HG03139 (cell line): ENCODE measurements around the gene UNC119B.
"Not testable (repeated sequence)": the region's sequence is repeated elsewhere in the genome, so short reads cannot be mapped to it uniquely, and the experiment has no call there.

ENCODE experiments used
- ATAC-seq: cut with Tn5 transposase; IDR thresholded peaks from one replicate; pipeline ENCODE4 v1.9.1; 2021; ENCODE audit not compliant: unreplicated experiment

The UNC119B gene

GRCh38 chr12:120718055-120718454 is 7.8 kb downstream of the UNC119B start:
- ATAC-seq: no peak

GRCh38 chr12:120719072-120719471 is 8.8 kb downstream of the UNC119B start:
- no peak for ATAC-seq

GRCh38 chr12:120719496-120720233 is 9.4 kb downstream of the UNC119B start:
- no peak for ATAC-seq

- no peak for ATAC-seq
Observed at GRCh38 chr12:120720234-120720986, 10.2 kb downstream of the UNC119B start.

GRCh38 chr12:120720987-120721801 is 10.9 kb downstream of the UNC119B start:
- no peak for ATAC-seq

- ATAC-seq: no peak
Observed at GRCh38 chr12:120721866-120722265, 11.6 kb downstream of the UNC119B start.

GRCh38 chr12:120722784-120723183 is 12.5 kb downstream of the UNC119B start:
- no peak for ATAC-seq

GRCh38 chr12:120724720-120725119 is 14.5 kb downstream of the UNC119B start:
- ATAC-seq: no peak

GRCh38 chr12:120725151-120725658 is 14.9 kb downstream of the UNC119B start:
- ATAC-seq: no peak

- ATAC-seq: peak; percentile 95
Observed at GRCh38 chr12:120725659-120726509, 15.6 kb downstream of the UNC119B start, which contains the start of gene ACADS. Gene ACADS (plus strand): TSS chr12:120725826. CDS start chr12:120725886, 60 bp downstream.

GRCh38 chr12:120726510-120726793 is 16.2 kb downstream of the UNC119B start:
- ATAC-seq: no peak

GRCh38 chr12:120726961-120727360 is 16.7 kb downstream of the UNC119B start:
- no peak for ATAC-seq

- ATAC-seq: not testable (repeated sequence)
Observed at GRCh38 chr12:120732198-120732597, 21.9 kb downstream of the UNC119B start.

GRCh38 chr12:120733574-120733973 is 23.3 kb downstream of the UNC119B start:
- ATAC-seq: no peak

GRCh38 chr12:120734210-120734609 is 24.0 kb downstream of the UNC119B start:
- no peak for ATAC-seq

- ATAC-seq: no peak
Observed at GRCh38 chr12:120735181-120735580, 24.9 kb downstream of the UNC119B start.

- ATAC-seq: no peak
Observed at GRCh38 chr12:120736404-120737331, 26.4 kb downstream of the UNC119B start.

- no peak for ATAC-seq
Observed at GRCh38 chr12:120737557-120738251, 27.4 kb downstream of the UNC119B start.
